ENCODE measurements around the gene GGCT. TPM values are rescaled to one million over a fixed set of nuclear protein-coding genes. Genes with fewer than 3 reads are reported as not detected.
"Not testable (repeated sequence)": the region's sequence is repeated elsewhere in the genome, so short reads cannot be mapped to it uniquely, and the experiment has no call there.

The GGCT gene
- total and polyA plus RNA-seq, 4 experiments from 2014 or later, result 11.0 to 23.2 (median 15.8) TPM

DNA sequence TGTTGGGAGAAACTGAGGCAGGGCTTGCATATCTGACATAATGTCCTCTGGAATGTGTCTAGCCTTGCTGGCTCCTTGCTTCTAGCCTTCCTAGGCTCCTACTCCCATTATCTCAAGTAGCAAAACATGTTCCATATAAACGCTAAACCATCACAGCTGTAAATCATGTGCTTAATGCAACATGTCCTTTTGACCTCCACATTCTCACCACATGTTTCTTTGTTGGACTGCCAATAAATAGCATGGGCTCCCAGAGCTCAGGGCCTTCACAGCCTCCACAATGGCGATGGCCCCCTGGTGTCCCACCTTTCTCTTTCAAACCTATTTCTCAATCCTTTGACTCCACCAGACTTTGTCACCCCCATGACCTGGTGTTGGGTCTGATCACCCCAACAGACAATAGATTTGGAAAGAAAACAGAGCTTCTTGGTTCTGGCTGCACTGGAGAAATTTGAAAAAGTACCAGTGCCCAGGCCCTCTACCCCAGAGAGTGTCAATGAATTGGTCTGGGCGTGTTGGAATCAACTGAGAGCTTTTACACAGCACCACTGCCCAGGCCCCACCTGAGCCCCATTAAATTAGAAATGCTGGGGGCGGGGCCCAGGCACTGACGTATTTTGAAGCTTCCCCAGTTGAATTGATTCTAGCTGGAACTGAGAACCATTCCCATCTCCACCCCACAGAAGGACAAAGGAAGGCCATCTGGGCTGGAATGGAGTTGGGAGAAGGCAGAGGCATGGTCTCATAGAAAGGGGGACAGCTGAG is 41.3 kb upstream of the GGCT start:
- Histone ChIP-seq H3K4me1 (ENCODE audit: insufficient read depth, low read length) (no peaks in the 10 kb centered on the region), H3K9me3 (ENCODE audit: control insufficient read depth in 1 of 2, low read length in 2 of 2) (no peaks in the 10 kb centered on the region), H3K4me3 (ENCODE audit: low read length in 2 of 2) (no peak overlapping the region), H3K27ac (ENCODE audit: low read depth, low read length) (no peak overlapping the region), H3K36me3 (ENCODE audit: insufficient read depth, low read length) (no peaks in the 10 kb centered on the region), H3K27me3 (ENCODE audit: insufficient read depth, low read length) (no peaks in the 10 kb centered on the region)
- CTCF ChIA-PET (ENCODE audit: partially characterized antibody), result interaction anchor here (1.0 to 7.8 kb wide), 7 partner anchors 11 to 267 kb away, joined by 3 to 99 read pairs (median 5); no protein-coding TSS in a partner anchor
- Mint-ChIP-seq H3K4me1 (peaks cover 0 to 2% (median under 1%) of the 10 kb centered on the region in 4 donors), H3K27ac (no peak overlapping the region), H3K27me3 (no peaks in the 10 kb centered on the region), H3K36me3 (peaks cover 33 to 48% of the 10 kb centered on the region in 2 donors), H3K9me3 (no peaks in the 10 kb centered on the region), H3K4me3 (no peak overlapping the region)
- intact Hi-C loops (cut with micrococcal nuclease), result no loop called here
- POLR2A ChIA-PET (ENCODE audit: partially characterized antibody), result no interaction called here
- DNase-seq, result no peak

DNA sequence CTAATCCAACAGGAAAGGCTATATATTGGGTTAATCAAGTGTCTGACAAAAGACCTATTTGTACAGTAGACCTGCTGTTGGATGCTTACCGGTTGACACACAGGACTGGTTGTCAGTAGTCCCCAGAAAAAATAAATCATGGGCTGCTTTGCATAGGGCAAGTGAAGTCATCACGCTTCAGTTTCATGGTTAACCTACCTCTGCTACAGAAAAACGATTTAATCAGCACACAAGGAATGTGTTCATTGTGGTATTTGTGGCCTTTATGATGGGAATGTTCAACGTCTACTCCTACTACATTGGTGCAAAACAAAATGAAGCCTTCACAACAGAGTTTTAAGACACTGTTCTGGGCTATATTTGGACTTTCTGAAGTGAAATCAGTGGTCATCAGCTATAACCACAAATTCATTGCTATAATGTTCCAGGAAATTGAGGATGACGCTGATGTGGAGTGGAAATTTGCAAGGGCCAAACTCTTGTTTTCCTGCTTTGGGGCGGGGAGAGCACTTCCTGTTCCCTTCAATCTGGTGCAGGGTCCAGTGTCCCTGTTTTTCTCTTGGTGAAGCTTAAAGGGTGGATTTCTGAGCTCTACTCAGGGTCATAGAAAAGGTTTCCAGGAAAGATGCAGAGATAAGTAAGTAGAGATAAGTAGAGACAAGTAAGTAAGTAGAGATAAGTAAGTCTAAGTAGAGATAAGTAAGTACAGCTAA is 39.3 kb upstream of the GGCT start:
- intact Hi-C loops (cut with micrococcal nuclease), result no loop called here
- no peaks in the 10 kb centered on the region for H3K9me3 Mint-ChIP-seq
- CTCF ChIA-PET (ENCODE audit: partially characterized antibody), result no interaction called here

DNA sequence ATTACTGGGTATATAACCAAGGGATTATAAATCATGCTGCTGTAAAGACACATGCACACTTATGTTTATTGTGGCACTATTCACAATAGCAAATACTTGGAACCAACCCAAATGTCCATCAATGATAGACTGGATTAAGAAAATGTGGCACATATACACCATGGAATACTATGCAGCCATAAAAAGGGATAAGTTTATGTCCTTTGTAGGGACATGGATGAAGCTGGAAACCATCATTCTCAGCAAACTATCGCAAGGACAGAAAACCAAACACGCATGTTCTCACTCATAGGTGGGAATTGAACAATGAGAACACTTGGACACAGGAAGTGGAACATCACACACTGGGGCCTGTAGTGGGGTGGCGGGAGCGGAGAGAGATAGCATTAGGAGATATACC is 38.5 kb upstream of the GGCT start:
- H3K27ac ChIP-seq (ENCODE audit: low read depth, low read length); H3K9me3 Mint-ChIP-seq; H3K4me1 ChIP-seq (ENCODE audit: insufficient read depth, low read length); H3K4me3 ChIP-seq (ENCODE audit: low read length in 2 of 2); CTCF ChIA-PET (ENCODE audit: partially characterized antibody); H3K4me3 Mint-ChIP-seq; H3K27ac Mint-ChIP-seq; H3K9me3 ChIP-seq (ENCODE audit: control insufficient read depth in 1 of 2, low read length in 2 of 2); H3K27me3 Mint-ChIP-seq; POLR2A ChIA-PET (ENCODE audit: partially characterized antibody); DNase-seq; H3K4me1 Mint-ChIP-seq; intact Hi-C loops (cut with micrococcal nuclease); H3K36me3 ChIP-seq (ENCODE audit: insufficient read depth, low read length); H3K27me3 ChIP-seq (ENCODE audit: insufficient read depth, low read length): not testable (repeated sequence)
- H3K36me3 Mint-ChIP-seq, result peaks cover 40 to 60% of the 10 kb centered on the region in 2 donors

More for the DNA sequence above, 39.3 kb upstream of the GGCT start:
- no peak for DNase-seq
- POLR2A ChIA-PET (ENCODE audit: partially characterized antibody), result no interaction called here
- Mint-ChIP-seq H3K27me3 (no peaks in the 10 kb centered on the region), H3K27ac (peak overlapping the region in 1 of 7 donors; percentile 14), H3K4me3 (no peak overlapping the region), H3K4me1 (peaks cover 0 to 2% (median under 1%) of the 10 kb centered on the region in 4 donors), H3K36me3 (peaks cover 40 to 58% of the 10 kb centered on the region in 2 donors)
- H3K9me3 ChIP-seq (ENCODE audit: control insufficient read depth in 1 of 2, low read length in 2 of 2), result no peaks in the 10 kb centered on the region
- no peak overlapping the region for H3K4me3 ChIP-seq (ENCODE audit: low read length in 2 of 2)
- no peaks in the 10 kb centered on the region for H3K27me3 ChIP-seq (ENCODE audit: insufficient read depth, low read length)
- no peaks in the 10 kb centered on the region for H3K36me3 ChIP-seq (ENCODE audit: insufficient read depth, low read length)
- no peaks in the 10 kb centered on the region for H3K4me1 ChIP-seq (ENCODE audit: insufficient read depth, low read length)
- H3K27ac ChIP-seq (ENCODE audit: low read depth, low read length), result no peak overlapping the region

DNA sequence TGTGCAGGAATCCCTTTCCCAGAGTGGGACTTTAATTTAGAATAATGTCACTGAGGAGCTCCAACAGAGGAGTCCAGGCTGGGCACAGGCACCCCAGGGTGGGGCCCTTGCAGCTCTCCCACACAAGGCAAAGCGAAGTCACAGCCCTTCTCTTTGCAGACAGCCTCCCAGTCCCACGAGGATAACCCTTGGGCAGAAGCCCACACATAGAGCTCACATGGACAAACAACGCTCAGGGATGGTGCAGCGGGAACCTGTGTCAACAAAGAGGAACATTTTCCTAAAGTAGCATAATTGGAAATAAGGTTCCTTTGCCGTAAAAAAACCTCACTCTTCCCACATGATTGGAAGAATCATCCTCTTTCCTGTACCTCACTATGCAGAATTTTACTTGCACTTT is 29.3 kb upstream of the GGCT start:
- Histone ChIP-seq H3K36me3 (ENCODE audit: insufficient read depth, low read length) (no peaks in the 10 kb centered on the region), H3K27me3 (ENCODE audit: insufficient read depth, low read length) (no peaks in the 10 kb centered on the region), H3K4me3 (ENCODE audit: low read length in 2 of 2) (no peak overlapping the region), H3K27ac (ENCODE audit: low read depth, low read length) (no peak overlapping the region), H3K4me1 (ENCODE audit: insufficient read depth, low read length) (no peaks in the 10 kb centered on the region), H3K9me3 (ENCODE audit: control insufficient read depth in 1 of 2, low read length in 2 of 2) (no peaks in the 10 kb centered on the region)
- DNase-seq, result no peak
- Mint-ChIP-seq H3K9me3 (peaks cover 0 to 1% (median 0%) of the 10 kb centered on the region in 8 donors), H3K27ac (no peak overlapping the region), H3K4me1 (no peaks in the 10 kb centered on the region), H3K27me3 (no peaks in the 10 kb centered on the region), H3K36me3 (peaks cover 15 to 33% of the 10 kb centered on the region in 2 donors), H3K4me3 (no peak overlapping the region)
- CTCF ChIA-PET (ENCODE audit: partially characterized antibody), result interaction anchor here (1.1 kb wide), 1 partner anchor 258 kb away, joined by 4 read pairs; no protein-coding TSS in a partner anchor
- intact Hi-C loops (cut with micrococcal nuclease), result no loop called here
- POLR2A ChIA-PET (ENCODE audit: partially characterized antibody), result no interaction called here

DNA sequence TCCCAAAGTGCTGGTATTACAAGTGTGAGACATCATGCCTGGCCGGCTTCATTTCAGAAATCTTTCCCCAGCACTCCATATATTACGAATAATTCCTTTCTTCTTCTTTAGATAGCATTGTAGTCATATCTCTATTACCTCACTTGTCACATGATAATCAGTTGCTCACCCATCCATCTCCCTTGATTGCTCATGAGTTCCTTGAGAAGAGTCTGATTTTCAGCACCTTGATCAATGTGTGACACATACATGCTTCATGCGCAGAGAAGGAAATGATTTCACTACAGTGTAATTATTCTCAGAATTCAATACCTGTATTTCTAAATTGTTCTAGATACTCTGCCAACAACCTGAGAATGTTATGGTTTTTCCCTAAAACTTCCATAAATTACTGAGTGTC is 26.7 kb upstream of the GGCT start:
- Histone ChIP-seq H3K4me1 (ENCODE audit: insufficient read depth, low read length) (no peaks in the 10 kb centered on the region), H3K9me3 (ENCODE audit: control insufficient read depth in 1 of 2, low read length in 2 of 2) (no peaks in the 10 kb centered on the region), H3K27ac (ENCODE audit: low read depth, low read length) (no peak overlapping the region), H3K36me3 (ENCODE audit: insufficient read depth, low read length) (no peaks in the 10 kb centered on the region), H3K27me3 (ENCODE audit: insufficient read depth, low read length) (no peaks in the 10 kb centered on the region), H3K4me3 (ENCODE audit: low read length in 2 of 2) (no peak overlapping the region)
- peaks cover 0 to 1% (median 0%) of the 10 kb centered on the region in 8 donors for H3K9me3 Mint-ChIP-seq
- no peak overlapping the region for H3K27ac Mint-ChIP-seq
- no peaks in the 10 kb centered on the region for H3K27me3 Mint-ChIP-seq
- H3K4me1 Mint-ChIP-seq, result no peaks in the 10 kb centered on the region
- H3K4me3 Mint-ChIP-seq, result no peak overlapping the region
- intact Hi-C loops (cut with micrococcal nuclease), result no loop called here
- no peak for DNase-seq
- H3K36me3 Mint-ChIP-seq, result peaks cover 7 to 18% of the 10 kb centered on the region in 2 donors
- CTCF ChIA-PET (ENCODE audit: partially characterized antibody), result interaction anchor here (1.9 kb wide), 1 partner anchor 33 kb away, joined by 5 read pairs; no protein-coding TSS in a partner anchor
- POLR2A ChIA-PET (ENCODE audit: partially characterized antibody), result no interaction called here

DNA sequence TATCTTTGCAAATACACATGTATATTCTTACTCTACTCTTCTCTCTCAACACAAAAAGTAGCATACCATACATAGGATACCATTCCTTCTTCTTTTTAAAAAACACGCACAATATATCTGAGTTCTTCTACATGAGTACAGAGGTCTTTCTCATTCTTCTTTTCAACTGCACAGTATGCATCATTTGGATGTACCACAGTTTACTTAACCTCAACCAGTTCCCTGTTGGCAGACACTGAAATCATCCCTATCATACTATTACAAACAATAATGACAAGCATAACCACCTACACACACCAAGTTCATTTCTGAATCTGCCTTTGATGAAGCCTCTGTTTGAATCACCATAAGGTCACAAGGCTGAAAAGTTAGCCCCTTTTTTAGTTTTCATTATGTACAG is 25.7 kb upstream of the GGCT start:
- H3K4me3 Mint-ChIP-seq, result no peak overlapping the region
- POLR2A ChIA-PET (ENCODE audit: partially characterized antibody), result no interaction called here
- Histone ChIP-seq H3K36me3 (ENCODE audit: insufficient read depth, low read length) (no peaks in the 10 kb centered on the region), H3K27ac (ENCODE audit: low read depth, low read length) (no peak overlapping the region), H3K4me3 (ENCODE audit: low read length in 2 of 2) (no peak overlapping the region), H3K27me3 (ENCODE audit: insufficient read depth, low read length) (no peaks in the 10 kb centered on the region), H3K9me3 (ENCODE audit: control insufficient read depth in 1 of 2, low read length in 2 of 2) (no peaks in the 10 kb centered on the region), H3K4me1 (ENCODE audit: insufficient read depth, low read length) (no peaks in the 10 kb centered on the region)
- intact Hi-C loops (cut with micrococcal nuclease), result no loop called here
- DNase-seq, result no peak
- peaks cover 0 to 1% (median 0%) of the 10 kb centered on the region in 8 donors for H3K9me3 Mint-ChIP-seq
- CTCF ChIA-PET (ENCODE audit: partially characterized antibody), result no interaction called here
- H3K27me3 Mint-ChIP-seq, result no peaks in the 10 kb centered on the region
- no peak overlapping the region for H3K27ac Mint-ChIP-seq
- H3K4me1 Mint-ChIP-seq, result no peaks in the 10 kb centered on the region
- peaks cover 7 to 14% of the 10 kb centered on the region in 2 donors for H3K36me3 Mint-ChIP-seq

DNA sequence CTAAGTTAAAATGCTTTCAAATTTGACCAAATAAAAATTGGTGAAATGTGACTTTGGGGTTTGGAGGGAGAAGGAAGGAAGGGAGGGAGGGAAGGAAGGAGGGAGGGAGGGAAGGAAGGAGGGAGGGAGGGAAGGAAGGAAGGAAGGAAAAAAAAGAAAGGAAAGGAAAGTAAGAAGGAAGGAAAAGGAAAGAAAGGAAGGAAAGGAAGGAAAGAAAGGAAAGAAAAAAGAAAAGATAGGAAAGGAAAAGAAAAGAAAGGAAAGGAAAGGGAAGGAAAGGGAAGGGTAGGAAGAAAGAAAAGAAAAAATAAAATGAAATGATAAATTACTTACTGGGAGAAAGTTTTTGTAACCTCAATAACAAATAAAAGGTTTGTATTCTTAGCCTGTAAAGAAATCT is 24.1 kb upstream of the GGCT start:
- POLR2A ChIA-PET (ENCODE audit: partially characterized antibody), result no interaction called here
- H3K4me1 ChIP-seq (ENCODE audit: insufficient read depth, low read length), result no peaks in the 10 kb centered on the region
- no peak for DNase-seq
- no peaks in the 10 kb centered on the region for H3K9me3 ChIP-seq (ENCODE audit: control insufficient read depth in 1 of 2, low read length in 2 of 2)
- no peaks in the 10 kb centered on the region for H3K4me1 Mint-ChIP-seq
- CTCF ChIA-PET (ENCODE audit: partially characterized antibody), result interaction anchor here (0.9 kb wide), 1 partner anchor 18 kb away, joined by 3 read pairs; no protein-coding TSS in a partner anchor
- no peaks in the 10 kb centered on the region for H3K27me3 ChIP-seq (ENCODE audit: insufficient read depth, low read length)
- H3K27me3 Mint-ChIP-seq, result no peaks in the 10 kb centered on the region
- H3K4me3 Mint-ChIP-seq, result no peak overlapping the region
- H3K36me3 ChIP-seq (ENCODE audit: insufficient read depth, low read length), result no peaks in the 10 kb centered on the region
- H3K9me3 Mint-ChIP-seq, result no peaks in the 10 kb centered on the region
- peaks cover 5 to 11% of the 10 kb centered on the region in 2 donors for H3K36me3 Mint-ChIP-seq
- no peak overlapping the region for H3K27ac ChIP-seq (ENCODE audit: low read depth, low read length)
- H3K27ac Mint-ChIP-seq, result no peak overlapping the region
- intact Hi-C loops (cut with micrococcal nuclease), result no loop called here
- H3K4me3 ChIP-seq (ENCODE audit: low read length in 2 of 2), result no peak overlapping the region

Measured in CD4-positive, alpha-beta memory T cell (primary cell).